Measurements from ENCODE around the gene HCAR1.
A peak's percentile ranks its signal among the peaks of the same experiment; 100 is the strongest.

The HCAR1 gene

DNA sequence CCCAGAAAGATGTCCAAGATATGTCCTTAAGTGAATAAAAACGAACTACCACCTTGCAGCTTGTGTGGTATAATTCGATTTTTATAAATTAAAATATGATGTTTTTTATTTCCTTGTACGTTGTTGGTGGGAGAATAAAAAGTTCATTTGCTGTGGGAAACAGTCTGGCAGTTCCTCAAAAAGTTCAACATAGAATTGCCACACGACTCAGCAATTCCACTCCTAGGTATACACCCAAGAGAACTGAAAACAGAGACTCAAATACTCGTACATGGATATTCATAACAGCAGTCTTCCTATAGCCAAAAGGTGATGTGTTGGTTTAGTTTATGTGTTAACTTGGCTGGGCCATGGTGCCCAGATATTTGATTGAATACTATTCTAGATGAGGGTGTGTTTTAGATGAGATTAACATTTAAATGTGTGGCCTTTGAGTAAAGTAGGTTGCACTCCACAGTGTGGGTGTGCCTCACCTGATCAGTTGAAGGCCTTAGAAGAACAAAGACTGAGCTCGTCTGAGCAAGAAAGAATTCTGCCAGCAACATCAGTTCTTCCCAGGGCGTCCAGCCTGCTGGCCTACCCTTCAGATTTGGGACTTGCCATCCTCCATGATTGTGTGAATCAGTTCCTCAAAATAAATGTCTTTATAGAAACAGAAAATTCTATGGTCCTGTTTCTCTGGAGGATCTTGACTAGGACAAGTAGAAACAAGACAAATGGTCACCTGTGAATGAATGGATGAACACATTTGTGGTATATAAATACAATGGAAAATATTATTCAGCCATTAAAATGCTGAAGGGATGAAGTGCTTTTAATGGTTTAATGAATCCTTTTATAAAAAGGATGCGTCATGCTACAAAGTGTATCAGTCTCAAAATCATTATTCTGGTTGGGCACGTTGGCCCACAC lies 16.8 kb upstream of the HCAR1 start:
- TF ChIP-seq ZNF664 (tag by site-specific recombination; IDR thresholded peaks at IDR 0.05) (0 out of 2 replicates have a peak, but pooled peaks have one; percentile 6), ZNF341 (tag by site-specific recombination; IDR thresholded peaks at IDR 0.05; ENCODE audit: low read depth) (no peak), ZNF10 (tag by site-specific recombination; IDR thresholded peaks at IDR 0.05) (peak; percentile 94), ZNF223 (tag by site-specific recombination; IDR thresholded peaks at IDR 0.05) (no peak), ZXDB (tag by site-specific recombination; IDR thresholded peaks at IDR 0.05) (no peak), ZNF140 (tag by site-specific recombination; IDR thresholded peaks at IDR 0.05) (peak; percentile 58; the same call in 1 of the 2 replicates)
- TF ChIP-seq, protein P1, sequence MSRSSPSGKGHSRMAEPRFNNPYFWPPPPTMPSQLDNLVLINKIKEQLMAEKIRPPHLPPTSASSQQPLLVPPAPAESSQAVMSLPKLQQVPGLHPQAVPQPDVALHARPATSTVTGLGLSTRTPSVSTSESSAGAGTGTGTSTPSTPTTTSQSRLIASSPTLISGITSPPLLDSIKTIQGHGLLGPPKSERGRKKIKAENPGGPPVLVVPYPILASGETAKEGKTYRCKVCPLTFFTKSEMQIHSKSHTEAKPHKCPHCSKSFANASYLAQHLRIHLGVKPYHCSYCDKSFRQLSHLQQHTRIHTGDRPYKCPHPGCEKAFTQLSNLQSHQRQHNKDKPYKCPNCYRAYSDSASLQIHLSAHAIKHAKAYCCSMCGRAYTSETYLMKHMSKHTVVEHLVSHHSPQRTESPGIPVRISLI (tag by site-specific recombination; IDR thresholded peaks at IDR 0.05): no peak
- TF ChIP-seq, protein P2, sequence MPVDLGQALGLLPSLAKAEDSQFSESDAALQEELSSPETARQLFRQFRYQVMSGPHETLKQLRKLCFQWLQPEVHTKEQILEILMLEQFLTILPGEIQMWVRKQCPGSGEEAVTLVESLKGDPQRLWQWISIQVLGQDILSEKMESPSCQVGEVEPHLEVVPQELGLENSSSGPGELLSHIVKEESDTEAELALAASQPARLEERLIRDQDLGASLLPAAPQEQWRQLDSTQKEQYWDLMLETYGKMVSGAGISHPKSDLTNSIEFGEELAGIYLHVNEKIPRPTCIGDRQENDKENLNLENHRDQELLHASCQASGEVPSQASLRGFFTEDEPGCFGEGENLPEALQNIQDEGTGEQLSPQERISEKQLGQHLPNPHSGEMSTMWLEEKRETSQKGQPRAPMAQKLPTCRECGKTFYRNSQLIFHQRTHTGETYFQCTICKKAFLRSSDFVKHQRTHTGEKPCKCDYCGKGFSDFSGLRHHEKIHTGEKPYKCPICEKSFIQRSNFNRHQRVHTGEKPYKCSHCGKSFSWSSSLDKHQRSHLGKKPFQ (tag by site-specific recombination; IDR thresholded peaks at IDR 0.05): no peak
- Histone ChIP-seq H3K4me1 (ENCODE audit: control insufficient read depth, insufficient read depth, low read length) (no peaks in the 10 kb centered on the region), H3K9me3 (ENCODE audit: control insufficient read depth, insufficient read depth, low read depth, low read length) (no peaks in the 10 kb centered on the region), H3K36me3 (ENCODE audit: control insufficient read depth in 2 of 2, insufficient read depth in 1 of 2, low read length in 2 of 2) (no peaks in the 10 kb centered on the region), H3K27ac (ENCODE audit: extremely low read depth, low read depth, low read length) (no peak overlapping the region), H3K4me3 (ENCODE audit: low read depth, low read length) (no peak overlapping the region)
- CTCF ChIA-PET: interaction anchor here (0.9 kb wide), 1 partner anchor 109 kb away, joined by 3 read pairs; no protein-coding TSS in a partner anchor
- POLR2A ChIA-PET: interaction anchor here (0.6 kb wide), 1 partner anchor 616 kb away, joined by 3 read pairs; no protein-coding TSS in a partner anchor

DNA sequence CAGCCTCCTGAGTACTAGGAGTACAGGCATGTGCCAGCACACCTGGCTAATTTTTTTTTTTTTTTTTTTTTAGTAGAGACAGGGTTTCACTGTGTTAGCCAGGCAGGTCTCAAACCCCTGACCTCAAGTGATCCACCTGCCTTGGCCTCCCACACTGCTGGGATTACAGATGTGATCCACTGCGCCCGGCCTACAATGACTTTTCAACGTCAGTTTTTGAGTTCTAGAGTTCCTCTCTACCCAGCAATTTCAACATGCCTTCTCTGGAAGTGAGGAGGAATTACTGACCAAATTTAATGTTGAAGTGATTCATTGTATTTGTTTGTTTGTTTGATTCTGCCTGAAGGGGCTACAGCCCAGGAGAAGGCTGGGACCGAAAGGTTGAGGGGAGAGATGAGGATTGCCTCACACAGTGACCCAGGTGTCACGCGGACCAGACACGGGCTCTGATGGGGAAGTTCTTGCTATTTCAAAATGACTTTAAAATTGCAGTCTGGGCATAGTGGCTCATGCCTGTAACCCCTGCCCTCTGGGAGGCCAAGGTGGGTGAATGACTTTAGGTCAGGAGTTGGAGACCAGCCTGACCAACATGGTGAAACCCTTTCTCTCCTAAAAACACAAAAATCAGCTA lies 13.4 kb upstream of the HCAR1 start:
- Histone ChIP-seq H3K4me3 (ENCODE audit: low read depth, low read length) (no peak overlapping the region), H3K4me1 (ENCODE audit: control insufficient read depth, insufficient read depth, low read length) (no peaks in the 10 kb centered on the region), H3K27ac (ENCODE audit: extremely low read depth, low read depth, low read length) (no peak overlapping the region), H3K9me3 (ENCODE audit: control insufficient read depth, insufficient read depth, low read depth, low read length) (no peaks in the 10 kb centered on the region), H3K36me3 (ENCODE audit: control insufficient read depth in 2 of 2, insufficient read depth in 1 of 2, low read length in 2 of 2) (no peaks in the 10 kb centered on the region)
- ChIA-PET CTCF (no interaction called here), POLR2A (no interaction called here)
- TF ChIP-seq, protein P3, sequence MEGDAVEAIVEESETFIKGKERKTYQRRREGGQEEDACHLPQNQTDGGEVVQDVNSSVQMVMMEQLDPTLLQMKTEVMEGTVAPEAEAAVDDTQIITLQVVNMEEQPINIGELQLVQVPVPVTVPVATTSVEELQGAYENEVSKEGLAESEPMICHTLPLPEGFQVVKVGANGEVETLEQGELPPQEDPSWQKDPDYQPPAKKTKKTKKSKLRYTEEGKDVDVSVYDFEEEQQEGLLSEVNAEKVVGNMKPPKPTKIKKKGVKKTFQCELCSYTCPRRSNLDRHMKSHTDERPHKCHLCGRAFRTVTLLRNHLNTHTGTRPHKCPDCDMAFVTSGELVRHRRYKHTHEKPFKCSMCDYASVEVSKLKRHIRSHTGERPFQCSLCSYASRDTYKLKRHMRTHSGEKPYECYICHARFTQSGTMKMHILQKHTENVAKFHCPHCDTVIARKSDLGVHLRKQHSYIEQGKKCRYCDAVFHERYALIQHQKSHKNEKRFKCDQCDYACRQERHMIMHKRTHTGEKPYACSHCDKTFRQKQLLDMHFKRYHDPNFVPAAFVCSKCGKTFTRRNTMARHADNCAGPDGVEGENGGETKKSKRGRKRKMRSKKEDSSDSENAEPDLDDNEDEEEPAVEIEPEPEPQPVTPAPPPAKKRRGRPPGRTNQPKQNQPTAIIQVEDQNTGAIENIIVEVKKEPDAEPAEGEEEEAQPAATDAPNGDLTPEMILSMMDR (tag by site-specific recombination; IDR thresholded peaks at IDR 0.05): no peak
- TF ChIP-seq ZBTB17 (tag by site-specific recombination; IDR thresholded peaks at IDR 0.05): no peak
- TF ChIP-seq, protein P4, sequence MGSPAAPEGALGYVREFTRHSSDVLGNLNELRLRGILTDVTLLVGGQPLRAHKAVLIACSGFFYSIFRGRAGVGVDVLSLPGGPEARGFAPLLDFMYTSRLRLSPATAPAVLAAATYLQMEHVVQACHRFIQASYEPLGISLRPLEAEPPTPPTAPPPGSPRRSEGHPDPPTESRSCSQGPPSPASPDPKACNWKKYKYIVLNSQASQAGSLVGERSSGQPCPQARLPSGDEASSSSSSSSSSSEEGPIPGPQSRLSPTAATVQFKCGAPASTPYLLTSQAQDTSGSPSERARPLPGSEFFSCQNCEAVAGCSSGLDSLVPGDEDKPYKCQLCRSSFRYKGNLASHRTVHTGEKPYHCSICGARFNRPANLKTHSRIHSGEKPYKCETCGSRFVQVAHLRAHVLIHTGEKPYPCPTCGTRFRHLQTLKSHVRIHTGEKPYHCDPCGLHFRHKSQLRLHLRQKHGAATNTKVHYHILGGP (tag by site-specific recombination; IDR thresholded peaks at IDR 0.05): no peak
- TF ChIP-seq, protein P5, sequence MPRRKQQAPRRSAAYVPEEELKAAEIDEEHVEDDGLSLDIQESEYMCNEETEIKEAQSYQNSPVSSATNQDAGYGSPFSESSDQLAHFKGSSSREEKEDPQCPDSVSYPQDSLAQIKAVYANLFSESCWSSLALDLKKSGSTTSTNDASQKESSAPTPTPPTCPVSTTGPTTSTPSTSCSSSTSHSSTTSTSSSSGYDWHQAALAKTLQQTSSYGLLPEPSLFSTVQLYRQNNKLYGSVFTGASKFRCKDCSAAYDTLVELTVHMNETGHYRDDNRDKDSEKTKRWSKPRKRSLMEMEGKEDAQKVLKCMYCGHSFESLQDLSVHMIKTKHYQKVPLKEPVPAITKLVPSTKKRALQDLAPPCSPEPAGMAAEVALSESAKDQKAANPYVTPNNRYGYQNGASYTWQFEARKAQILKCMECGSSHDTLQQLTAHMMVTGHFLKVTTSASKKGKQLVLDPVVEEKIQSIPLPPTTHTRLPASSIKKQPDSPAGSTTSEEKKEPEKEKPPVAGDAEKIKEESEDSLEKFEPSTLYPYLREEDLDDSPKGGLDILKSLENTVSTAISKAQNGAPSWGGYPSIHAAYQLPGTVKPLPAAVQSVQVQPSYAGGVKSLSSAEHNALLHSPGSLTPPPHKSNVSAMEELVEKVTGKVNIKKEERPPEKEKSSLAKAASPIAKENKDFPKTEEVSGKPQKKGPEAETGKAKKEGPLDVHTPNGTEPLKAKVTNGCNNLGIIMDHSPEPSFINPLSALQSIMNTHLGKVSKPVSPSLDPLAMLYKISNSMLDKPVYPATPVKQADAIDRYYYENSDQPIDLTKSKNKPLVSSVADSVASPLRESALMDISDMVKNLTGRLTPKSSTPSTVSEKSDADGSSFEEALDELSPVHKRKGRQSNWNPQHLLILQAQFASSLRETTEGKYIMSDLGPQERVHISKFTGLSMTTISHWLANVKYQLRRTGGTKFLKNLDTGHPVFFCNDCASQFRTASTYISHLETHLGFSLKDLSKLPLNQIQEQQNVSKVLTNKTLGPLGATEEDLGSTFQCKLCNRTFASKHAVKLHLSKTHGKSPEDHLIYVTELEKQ (tag by site-specific recombination; IDR thresholded peaks at IDR 0.05; ENCODE audit: borderline replicate concordance): no peak
- TF ChIP-seq, protein P2 (tag by site-specific recombination; IDR thresholded peaks at IDR 0.05): no peak
- no peak for TF ChIP-seq SP2 (tag by site-specific recombination; IDR thresholded peaks at IDR 0.05)
- no peak for TF ChIP-seq ZNF19 (tag by site-specific recombination; IDR thresholded peaks at IDR 0.05; ENCODE audit: low read depth)

All from HEK293 (cell line).